HEK293 (cell line): ENCODE measurements around the gene SLC19A1.

Experiments
- MYNN ChIP-seq: fragments of 450-650 bp; formaldehyde crosslinking; IDR thresholded peaks from 2 replicates; pipeline ENCODE4 v1.5.1; 2016; ENCODE audit warnings: missing biosample characterization, missing genetic modification characterization, borderline replicate concordance
- ZNF416 ChIP-seq: fragments of 450-650 bp; formaldehyde crosslinking; IDR thresholded peaks from 2 replicates; pipeline ENCODE4 v1.5.1; 2016; ENCODE audit warnings: missing biosample characterization, missing genetic modification characterization
- ZNF639 ChIP-seq: fragments of 450-650 bp; formaldehyde crosslinking; IDR thresholded peaks from 2 replicates; pipeline ENCODE4 v1.5.1; 2016; ENCODE audit warnings: missing biosample characterization, missing genetic modification characterization
- ZNF843 ChIP-seq: fragments of 450-650 bp; formaldehyde crosslinking; IDR thresholded peaks from 2 replicates; pipeline ENCODE4 v1.5.1; 2016; ENCODE audit warnings: missing biosample characterization, missing genetic modification characterization
- TF ChIP-seq, protein P1 (sequence below): fragments of 450-650 bp; formaldehyde crosslinking; IDR thresholded peaks from 2 replicates; pipeline ENCODE4 v1.5.1; 2016; ENCODE audit warnings: missing biosample characterization, missing genetic modification characterization
- TF ChIP-seq, protein P2 (sequence below): fragments of 450-650 bp; formaldehyde crosslinking; IDR thresholded peaks from 2 replicates; pipeline ENCODE4 v1.5.1; 2016; ENCODE audit warnings: missing biosample characterization, missing genetic modification characterization

DNA sequence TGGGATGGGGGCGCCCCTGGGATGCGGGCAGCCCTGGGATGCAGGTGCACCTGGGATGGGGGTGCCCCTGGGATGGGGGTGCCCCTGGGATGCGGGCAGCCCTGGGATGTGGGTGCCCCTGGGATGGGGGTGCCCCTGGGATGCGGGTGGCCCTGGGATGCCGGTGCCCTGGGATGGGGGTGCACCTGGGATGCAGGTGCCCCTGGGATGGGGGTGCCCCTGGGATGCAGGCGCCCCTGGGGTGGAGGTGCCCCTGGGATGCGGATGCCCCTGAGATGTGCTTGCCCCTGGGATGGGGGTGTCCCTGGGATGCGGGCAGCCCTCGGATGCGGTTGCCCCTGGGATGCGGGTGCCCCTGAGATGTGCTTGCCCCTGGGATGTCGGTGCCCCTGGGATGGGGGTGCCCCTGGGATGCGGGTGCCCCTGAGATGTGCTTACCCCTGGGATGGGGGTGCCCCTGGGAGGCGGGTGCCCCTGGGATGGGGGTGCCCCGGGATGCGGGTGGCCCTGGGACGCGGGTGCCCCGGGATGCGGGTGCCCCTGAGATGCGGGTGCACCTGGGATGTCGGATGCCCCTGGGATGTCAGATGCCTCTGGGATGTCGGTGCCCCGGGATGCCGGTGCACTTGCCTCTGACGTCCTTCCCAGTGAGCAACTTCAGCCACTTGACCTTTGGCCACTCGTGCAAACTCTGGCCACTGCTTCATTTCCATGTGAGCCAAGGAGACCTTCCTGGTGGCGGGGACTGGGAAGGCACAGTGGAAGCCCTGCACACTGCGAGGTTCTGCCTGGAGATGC, 37.3 kb upstream of the SLC19A1 start:
- TF ChIP-seq MYNN (tag by site-specific recombination) (no peak), ZNF843 (no peak), ZNF639 (tag by site-specific recombination) (no peak), ZNF416 (no peak)
- TF ChIP-seq, protein P1, sequence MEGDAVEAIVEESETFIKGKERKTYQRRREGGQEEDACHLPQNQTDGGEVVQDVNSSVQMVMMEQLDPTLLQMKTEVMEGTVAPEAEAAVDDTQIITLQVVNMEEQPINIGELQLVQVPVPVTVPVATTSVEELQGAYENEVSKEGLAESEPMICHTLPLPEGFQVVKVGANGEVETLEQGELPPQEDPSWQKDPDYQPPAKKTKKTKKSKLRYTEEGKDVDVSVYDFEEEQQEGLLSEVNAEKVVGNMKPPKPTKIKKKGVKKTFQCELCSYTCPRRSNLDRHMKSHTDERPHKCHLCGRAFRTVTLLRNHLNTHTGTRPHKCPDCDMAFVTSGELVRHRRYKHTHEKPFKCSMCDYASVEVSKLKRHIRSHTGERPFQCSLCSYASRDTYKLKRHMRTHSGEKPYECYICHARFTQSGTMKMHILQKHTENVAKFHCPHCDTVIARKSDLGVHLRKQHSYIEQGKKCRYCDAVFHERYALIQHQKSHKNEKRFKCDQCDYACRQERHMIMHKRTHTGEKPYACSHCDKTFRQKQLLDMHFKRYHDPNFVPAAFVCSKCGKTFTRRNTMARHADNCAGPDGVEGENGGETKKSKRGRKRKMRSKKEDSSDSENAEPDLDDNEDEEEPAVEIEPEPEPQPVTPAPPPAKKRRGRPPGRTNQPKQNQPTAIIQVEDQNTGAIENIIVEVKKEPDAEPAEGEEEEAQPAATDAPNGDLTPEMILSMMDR (tag by site-specific recombination), result no peak
- TF ChIP-seq, protein P2, sequence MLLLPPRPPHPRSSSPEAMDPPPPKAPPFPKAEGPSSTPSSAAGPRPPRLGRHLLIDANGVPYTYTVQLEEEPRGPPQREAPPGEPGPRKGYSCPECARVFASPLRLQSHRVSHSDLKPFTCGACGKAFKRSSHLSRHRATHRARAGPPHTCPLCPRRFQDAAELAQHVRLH, result no peak
